Measurements from ENCODE around the gene POTEF. TPM values are rescaled to one million over a fixed set of nuclear protein-coding genes. Genes with fewer than 3 reads are reported as not detected.
"Not testable (repeated sequence)": the region's sequence is repeated elsewhere in the genome, so short reads cannot be mapped to it uniquely, and the experiment has no call there.

Gene POTEF
- total RNA-seq, 1 experiment from 2014 or later = not detected

GRCh38 chr2:130154773-130155765, 26.0 kb upstream of the POTEF start:
- TF ChIP-seq CTCF (IDR thresholded peaks at IDR 0.05; ENCODE audit: unreplicated experiment) = no peak
- intact Hi-C loops (cut with micrococcal nuclease) = no loop called here
- no peaks in the 10 kb centered on the region for H3K27me3 Mint-ChIP-seq (ENCODE audit: insufficient read depth, unreplicated experiment)
- H3K4me3 Mint-ChIP-seq (ENCODE audit: unreplicated experiment) = no peak overlapping the region
- no peak for DNase-seq (ENCODE audit: unreplicated experiment)
- BruUV-seq (replicated peaks) = no TSS peak
- no peaks in the 10 kb centered on the region for H3K9me3 Mint-ChIP-seq (ENCODE audit: unreplicated experiment)
- POLR2A ChIA-PET = no interaction called here
- no peaks in the 10 kb centered on the region for H3K4me1 Mint-ChIP-seq (ENCODE audit: insufficient read depth, unreplicated experiment)
- no peak overlapping the region for H3K27ac Mint-ChIP-seq (ENCODE audit: low read depth, unreplicated experiment)
- peaks cover 19% of the 10 kb centered on the region for H3K36me3 Mint-ChIP-seq (ENCODE audit: insufficient read depth, unreplicated experiment)
- CTCF ChIA-PET = interaction anchor here (0.6 to 0.9 kb wide), 6 partner anchors 14 to 492 kb away, joined by 3 to 5 read pairs (median 3); no protein-coding TSS in a partner anchor

GRCh38 chr2:130154423-130154770, 25.4 kb upstream of the POTEF start:
- BruUV-seq (replicated peaks); H3K27me3 Mint-ChIP-seq (ENCODE audit: insufficient read depth, unreplicated experiment); DNase-seq (ENCODE audit: unreplicated experiment); H3K4me1 Mint-ChIP-seq (ENCODE audit: insufficient read depth, unreplicated experiment); H3K4me3 Mint-ChIP-seq (ENCODE audit: unreplicated experiment); H3K9me3 Mint-ChIP-seq (ENCODE audit: unreplicated experiment); POLR2A ChIA-PET; H3K27ac Mint-ChIP-seq (ENCODE audit: low read depth, unreplicated experiment); intact Hi-C loops (cut with micrococcal nuclease): not testable (repeated sequence)
- H3K36me3 Mint-ChIP-seq (ENCODE audit: insufficient read depth, unreplicated experiment) = peaks cover 12% of the 10 kb centered on the region
- CTCF ChIA-PET = interaction anchor here (0.8 kb wide), 1 partner anchor 176 kb away, joined by 5 read pairs; no protein-coding TSS in a partner anchor

- H3K9me3 Mint-ChIP-seq (ENCODE audit: unreplicated experiment); H3K27me3 Mint-ChIP-seq (ENCODE audit: insufficient read depth, unreplicated experiment); DNase-seq (ENCODE audit: unreplicated experiment); H3K4me1 Mint-ChIP-seq (ENCODE audit: insufficient read depth, unreplicated experiment); BruUV-seq (replicated peaks); H3K27ac Mint-ChIP-seq (ENCODE audit: low read depth, unreplicated experiment); POLR2A ChIA-PET; intact Hi-C loops (cut with micrococcal nuclease); H3K4me3 Mint-ChIP-seq (ENCODE audit: unreplicated experiment): not testable (repeated sequence)
- peaks cover 12% of the 10 kb centered on the region for H3K36me3 Mint-ChIP-seq (ENCODE audit: insufficient read depth, unreplicated experiment)
- CTCF ChIA-PET = interaction anchor here (0.6 kb wide), 1 partner anchor 10 kb away, joined by 3 read pairs; no protein-coding TSS in a partner anchor
Measured at GRCh38 chr2:130153721-130154422, 24.9 kb upstream of the POTEF start.

GRCh38 chr2:130152816-130153595, 24.0 kb upstream of the POTEF start:
- H3K4me1 Mint-ChIP-seq (ENCODE audit: insufficient read depth, unreplicated experiment) = no peaks in the 10 kb centered on the region
- H3K36me3 Mint-ChIP-seq (ENCODE audit: insufficient read depth, unreplicated experiment) = peaks cover 12% of the 10 kb centered on the region
- intact Hi-C loops (cut with micrococcal nuclease) = no loop called here
- no peak for DNase-seq (ENCODE audit: unreplicated experiment)
- H3K9me3 Mint-ChIP-seq (ENCODE audit: unreplicated experiment) = no peaks in the 10 kb centered on the region
- H3K4me3 Mint-ChIP-seq (ENCODE audit: unreplicated experiment) = no peak overlapping the region
- no peaks in the 10 kb centered on the region for H3K27me3 Mint-ChIP-seq (ENCODE audit: insufficient read depth, unreplicated experiment)
- ChIA-PET POLR2A (no interaction called here), CTCF (interaction anchor here (0.6 kb wide), 1 partner anchor 9 kb away, joined by 3 read pairs; no protein-coding TSS in a partner anchor)
- TF ChIP-seq CTCF (IDR thresholded peaks at IDR 0.05; ENCODE audit: unreplicated experiment) = no peak
- BruUV-seq (replicated peaks) = no TSS peak
- no peak overlapping the region for H3K27ac Mint-ChIP-seq (ENCODE audit: low read depth, unreplicated experiment)

GRCh38 chr2:130152136-130152815, 23.3 kb upstream of the POTEF start:
- DNase-seq (ENCODE audit: unreplicated experiment); BruUV-seq (replicated peaks); intact Hi-C loops (cut with micrococcal nuclease); H3K27me3 Mint-ChIP-seq (ENCODE audit: insufficient read depth, unreplicated experiment); H3K4me3 Mint-ChIP-seq (ENCODE audit: unreplicated experiment); H3K4me1 Mint-ChIP-seq (ENCODE audit: insufficient read depth, unreplicated experiment); CTCF ChIA-PET; POLR2A ChIA-PET; H3K27ac Mint-ChIP-seq (ENCODE audit: low read depth, unreplicated experiment); H3K9me3 Mint-ChIP-seq (ENCODE audit: unreplicated experiment): not testable (repeated sequence)
- H3K36me3 Mint-ChIP-seq (ENCODE audit: insufficient read depth, unreplicated experiment) = peaks cover 12% of the 10 kb centered on the region

GRCh38 chr2:130151145-130151512, 22.1 kb upstream of the POTEF start:
- POLR2A ChIA-PET; intact Hi-C loops (cut with micrococcal nuclease); H3K9me3 Mint-ChIP-seq (ENCODE audit: unreplicated experiment); CTCF ChIA-PET; DNase-seq (ENCODE audit: unreplicated experiment); H3K4me3 Mint-ChIP-seq (ENCODE audit: unreplicated experiment); H3K27me3 Mint-ChIP-seq (ENCODE audit: insufficient read depth, unreplicated experiment); BruUV-seq (replicated peaks); H3K4me1 Mint-ChIP-seq (ENCODE audit: insufficient read depth, unreplicated experiment); H3K27ac Mint-ChIP-seq (ENCODE audit: low read depth, unreplicated experiment): not testable (repeated sequence)
- peaks cover 12% of the 10 kb centered on the region for H3K36me3 Mint-ChIP-seq (ENCODE audit: insufficient read depth, unreplicated experiment)

All from MCF 10A (cell line).